ENCODE results near the gene C13orf42.
A peak's percentile ranks its signal among the peaks of the same experiment; 100 is the strongest.

The C13orf42 gene

DNA sequence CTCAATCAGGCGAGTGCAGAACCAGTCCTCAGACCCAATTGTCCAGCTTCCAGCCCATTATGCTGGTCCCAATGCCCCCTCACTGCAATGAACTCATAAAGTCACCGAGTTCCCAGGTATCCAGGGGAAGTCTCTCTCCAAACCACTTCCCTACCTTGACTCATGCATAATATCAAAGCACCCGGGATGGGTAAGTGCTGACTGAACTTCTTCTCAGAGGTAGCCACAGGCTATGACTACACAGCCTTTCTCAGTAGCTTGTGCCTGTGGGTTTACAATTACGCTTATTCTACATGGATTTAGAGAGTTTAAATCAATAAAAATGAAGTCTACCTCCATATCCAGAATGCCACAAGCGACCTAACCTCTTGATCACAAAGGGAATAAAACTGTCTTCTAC, 1.7 kb upstream of the C13orf42 start:
- DNase-seq (ENCODE audit: low read depth, low spot score) = no peak
- no peak overlapping the region for H3K4me3 ChIP-seq (ENCODE audit: low read depth, low read length)
- TF ChIP-seq, protein P1, sequence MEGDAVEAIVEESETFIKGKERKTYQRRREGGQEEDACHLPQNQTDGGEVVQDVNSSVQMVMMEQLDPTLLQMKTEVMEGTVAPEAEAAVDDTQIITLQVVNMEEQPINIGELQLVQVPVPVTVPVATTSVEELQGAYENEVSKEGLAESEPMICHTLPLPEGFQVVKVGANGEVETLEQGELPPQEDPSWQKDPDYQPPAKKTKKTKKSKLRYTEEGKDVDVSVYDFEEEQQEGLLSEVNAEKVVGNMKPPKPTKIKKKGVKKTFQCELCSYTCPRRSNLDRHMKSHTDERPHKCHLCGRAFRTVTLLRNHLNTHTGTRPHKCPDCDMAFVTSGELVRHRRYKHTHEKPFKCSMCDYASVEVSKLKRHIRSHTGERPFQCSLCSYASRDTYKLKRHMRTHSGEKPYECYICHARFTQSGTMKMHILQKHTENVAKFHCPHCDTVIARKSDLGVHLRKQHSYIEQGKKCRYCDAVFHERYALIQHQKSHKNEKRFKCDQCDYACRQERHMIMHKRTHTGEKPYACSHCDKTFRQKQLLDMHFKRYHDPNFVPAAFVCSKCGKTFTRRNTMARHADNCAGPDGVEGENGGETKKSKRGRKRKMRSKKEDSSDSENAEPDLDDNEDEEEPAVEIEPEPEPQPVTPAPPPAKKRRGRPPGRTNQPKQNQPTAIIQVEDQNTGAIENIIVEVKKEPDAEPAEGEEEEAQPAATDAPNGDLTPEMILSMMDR (IDR thresholded peaks at IDR 0.05; ENCODE audit: insufficient read depth, low read length, missing control alignments) = no peak
- ChIA-PET POLR2A (no interaction called here), CTCF (interaction anchor here (5.2 kb wide), 1 partner anchor 12 kb away, joined by 45 read pairs; no protein-coding TSS in a partner anchor)

GRCh38 chr13:51111997-51112396, 923 bp upstream of the C13orf42 start:
- TF ChIP-seq, protein P1 (IDR thresholded peaks at IDR 0.05; ENCODE audit: insufficient read depth, low read length, missing control alignments) = no peak
- DNase-seq (ENCODE audit: low read depth, low spot score) = peak; percentile 21
- ChIA-PET CTCF (interaction anchor here (1.2 to 5.2 kb wide), 2 partner anchors 10 to 13 kb away, joined by 3 to 45 read pairs; no protein-coding TSS in a partner anchor), POLR2A (no interaction called here)
- H3K4me3 ChIP-seq (ENCODE audit: low read depth, low read length) = no peak overlapping the region

- ChIA-PET CTCF (interaction anchor here (1.8 kb wide), 1 partner anchor 18 kb away, joined by 4 read pairs; no protein-coding TSS in a partner anchor), POLR2A (interaction anchor here (0.6 kb wide), 1 partner anchor 15 kb away, joined by 4 read pairs; no protein-coding TSS in a partner anchor)
- DNase-seq (ENCODE audit: low read depth, low spot score) = no peak
- H3K4me3 ChIP-seq (ENCODE audit: low read depth, low read length) = no peak overlapping the region
- TF ChIP-seq, protein P1 (IDR thresholded peaks at IDR 0.05; ENCODE audit: insufficient read depth, low read length, missing control alignments) = no peak
These were observed 3.1 kb downstream of the C13orf42 start for GRCh38 chr13:51107996-51108395.

GRCh38 chr13:51105046-51105445, 6.0 kb downstream of the C13orf42 start:
- no peak for DNase-seq (ENCODE audit: low read depth, low spot score)
- ChIA-PET POLR2A (no interaction called here), CTCF (interaction anchor here (0.9 to 2.2 kb wide), 2 partner anchors 20 to 46 kb away, joined by 3 to 12 read pairs; no protein-coding TSS in a partner anchor)
- TF ChIP-seq, protein P1 (IDR thresholded peaks at IDR 0.05; ENCODE audit: insufficient read depth, low read length, missing control alignments) = no peak
- no peak overlapping the region for H3K4me3 ChIP-seq (ENCODE audit: low read depth, low read length)

GRCh38 chr13:51101636-51102235, 9.3 kb downstream of the C13orf42 start:
- TF ChIP-seq, protein P1 (IDR thresholded peaks at IDR 0.05; ENCODE audit: insufficient read depth, low read length, missing control alignments) = no peak
- no peak for DNase-seq (ENCODE audit: low read depth, low spot score)
- no peak overlapping the region for H3K4me3 ChIP-seq (ENCODE audit: low read depth, low read length)
- ChIA-PET CTCF (interaction anchor here (1.3 kb wide), 1 partner anchor 10 kb away, joined by 3 read pairs; no protein-coding TSS in a partner anchor), POLR2A (no interaction called here)

GRCh38 chr13:51097353-51098043, 13.6 kb downstream of the C13orf42 start:
- POLR2A ChIA-PET = no interaction called here
- DNase-seq (ENCODE audit: low read depth, low spot score) = no peak
- no peak overlapping the region for H3K4me3 ChIP-seq (ENCODE audit: low read depth, low read length)
- TF ChIP-seq, protein P1 (IDR thresholded peaks at IDR 0.05; ENCODE audit: insufficient read depth, low read length, missing control alignments) = no peak
- CTCF ChIA-PET = no interaction called here
